ENCODE data around the gene RPS5.
"Not testable (repeated sequence)": the region's sequence is repeated elsewhere in the genome, so short reads cannot be mapped to it uniquely, and the experiment has no call there.

RPS5 gene

GRCh38 chr19:58407658-58408151, 20.6 kb downstream of the RPS5 start:
- DNase-seq = no peak

GRCh38 chr19:58408152-58409009, 21.3 kb downstream of the RPS5 start, which contains the start of gene ZNF584:
ZNF584 (plus strand) TSS chr19:58408649; CDS start chr19:58409148, 499 bp downstream.
- DNase-seq = peak; percentile 94

GRCh38 chr19:58409010-58409790, 22.1 kb downstream of the RPS5 start:
- DNase-seq = no peak

GRCh38 chr19:58416604-58417003, 29.5 kb downstream of the RPS5 start:
- DNase-seq = no peak

GRCh38 chr19:58417071-58417470, 30.0 kb downstream of the RPS5 start:
- no peak for DNase-seq

GRCh38 chr19:58428617-58429016, 41.5 kb downstream of the RPS5 start:
- DNase-seq = no peak

GRCh38 chr19:58429745-58430144, 42.7 kb downstream of the RPS5 start:
- DNase-seq = no peak

GRCh38 chr19:58434217-58434616, 47.1 kb downstream of the RPS5 start:
- DNase-seq = no peak

- DNase-seq = peak; percentile 91
These were observed 52.8 kb downstream of the RPS5 start, which contains the start of gene ZNF132 for GRCh38 chr19:58439576-58440554. ZNF132 (minus strand) TSS chr19:58440153; CDS start chr19:58439821, 332 bp downstream.

- DNase-seq = no peak
These were observed 53.5 kb downstream of the RPS5 start for GRCh38 chr19:58440556-58440955.

- DNase-seq = not testable (repeated sequence)
These were observed 55.9 kb downstream of the RPS5 start for GRCh38 chr19:58442986-58443385.

Measured in stimulated activated CD4-positive, alpha-beta T cell treated with anti-CD3 and anti-CD28 coated beads, Interleukin-4, amount 100 ng/mL, for 1 hour (primary cell).